GDM1 (cell line): ENCODE data around the gene LRRC75A.
"Not testable (repeated sequence)": the region's sequence is repeated elsewhere in the genome, so short reads cannot be mapped to it uniquely, and the experiment has no call there.

Experiments used
- DNase-seq: peaks from one replicate; lab custom pipeline; 2025; lab: John Stamatoyannopoulos, UW

Gene LRRC75A

DNA sequence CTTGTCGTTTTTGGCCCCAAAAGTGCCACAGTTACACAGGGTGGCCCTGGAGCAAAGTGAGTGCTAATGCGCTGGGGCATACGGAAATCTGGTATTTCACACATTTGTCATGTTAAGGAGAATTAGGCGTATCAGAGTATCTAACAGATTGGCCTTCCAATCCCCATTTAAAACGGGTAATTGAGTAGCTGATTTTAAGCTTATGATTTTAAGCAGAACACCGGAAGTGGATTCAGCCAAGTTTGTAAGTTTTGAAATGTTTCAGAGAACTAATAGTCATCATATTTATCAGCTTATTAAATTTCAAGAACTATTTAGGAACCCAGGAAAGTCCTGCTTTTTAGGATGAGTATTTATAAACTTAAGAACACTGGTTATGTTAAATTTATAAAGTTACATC is 19.5 kb downstream of the LRRC75A start:
- DNase-seq, result no peak

DNA sequence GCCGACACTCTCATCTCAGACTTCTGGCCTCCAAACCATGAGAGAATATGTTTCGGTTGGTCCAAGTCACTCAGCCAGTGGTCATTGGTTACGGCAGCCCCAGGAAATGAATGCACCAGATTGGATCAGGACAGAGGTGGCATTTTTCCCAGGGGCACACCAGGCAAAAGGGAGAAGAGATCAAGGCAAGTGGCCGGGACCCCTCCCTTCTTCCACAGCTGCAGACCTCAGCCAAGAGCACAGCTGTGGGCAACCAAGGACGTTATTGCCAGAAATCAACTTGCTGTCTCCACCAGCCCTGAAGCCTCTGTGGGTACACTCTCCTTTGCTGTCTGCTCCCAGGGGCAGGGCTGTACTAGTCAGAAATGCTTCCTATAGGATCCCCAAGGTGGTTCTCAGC is 20.7 kb downstream of the LRRC75A start:
- DNase-seq, result no peak

DNA sequence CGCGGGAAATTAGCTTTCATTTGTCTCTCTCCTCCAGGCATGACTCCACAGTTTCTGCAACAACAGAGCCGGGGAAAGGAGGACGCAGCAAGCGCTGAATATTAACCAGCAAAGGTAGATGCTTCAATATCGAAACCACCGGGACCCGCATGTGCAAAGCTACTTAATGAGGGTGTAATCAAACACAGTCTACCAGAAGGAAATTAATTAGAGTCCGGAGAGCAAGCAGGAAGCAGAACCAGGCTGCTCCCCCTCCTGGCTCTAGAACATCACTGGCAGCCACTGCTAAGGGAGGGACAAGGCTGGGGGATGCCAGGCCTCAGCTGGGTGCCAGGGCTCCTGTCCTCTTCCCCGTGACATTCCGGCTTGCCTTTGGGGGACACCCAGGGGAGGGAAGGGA is 21.7 kb downstream of the LRRC75A start:
- DNase-seq, result no peak

DNA sequence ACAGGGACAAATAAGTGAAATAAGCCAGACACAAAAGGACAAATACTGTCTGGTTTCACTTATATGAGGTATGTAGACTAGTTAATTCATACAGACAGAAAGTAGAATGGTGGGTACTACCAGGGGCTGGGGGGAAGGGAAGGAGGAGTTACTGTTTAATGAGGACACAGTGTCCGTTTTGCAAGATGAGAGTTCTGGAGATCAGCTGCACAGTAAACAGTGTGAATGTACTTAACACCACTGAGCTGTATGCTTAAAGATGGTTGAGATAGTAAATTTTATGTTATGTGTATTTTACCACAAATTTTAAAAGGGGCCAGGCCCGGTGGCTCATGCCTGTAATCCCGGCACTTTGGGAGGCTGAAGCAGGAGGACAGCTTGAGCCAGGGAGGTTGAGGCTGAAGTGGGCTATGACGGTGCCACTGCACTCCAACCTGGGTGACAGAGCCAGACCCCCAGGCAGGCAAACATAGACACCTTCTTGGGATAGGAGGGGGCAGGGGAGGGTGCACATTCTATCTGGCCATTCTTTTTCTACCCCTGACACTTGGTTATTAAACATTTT is 23.5 kb downstream of the LRRC75A start:
- DNase-seq, result no peak

DNA sequence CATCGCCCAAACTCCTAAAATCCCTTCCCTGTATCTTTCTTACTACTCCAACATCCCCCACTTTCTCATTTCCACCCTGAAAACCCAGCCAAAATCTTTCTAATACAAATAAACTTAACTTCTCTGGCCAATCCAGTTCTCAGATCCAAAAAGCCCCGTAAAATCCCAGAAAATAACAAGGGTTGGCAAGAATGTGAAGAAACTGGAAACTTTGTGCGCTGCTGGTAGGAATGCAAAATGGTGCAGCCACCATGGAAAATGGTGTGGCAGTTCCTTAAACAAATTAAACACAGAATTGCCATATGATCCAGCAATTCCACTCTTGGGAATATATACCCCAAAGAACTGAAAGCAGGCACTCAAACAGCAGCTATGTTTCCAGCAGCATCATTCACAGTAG is 24.1 kb downstream of the LRRC75A start:
- no peak for DNase-seq

DNA sequence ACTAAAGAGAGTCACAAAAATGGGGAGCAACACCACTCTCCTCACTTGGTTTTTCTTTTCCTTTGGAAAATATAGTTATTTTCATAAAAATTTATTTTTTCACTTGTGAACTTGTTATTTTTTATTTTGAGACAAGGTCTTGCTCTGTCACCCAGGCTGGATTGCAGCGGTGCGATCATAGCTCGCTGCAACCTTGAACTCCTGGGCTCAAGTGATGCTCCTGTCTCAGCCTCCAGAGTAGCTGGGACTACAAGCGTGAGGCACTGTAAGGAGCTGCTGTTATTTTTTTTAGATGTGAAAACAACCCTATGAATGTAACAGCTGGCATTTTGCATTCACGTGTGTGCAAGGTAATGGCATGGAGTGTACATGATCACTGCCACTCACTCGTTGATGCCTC is 24.9 kb downstream of the LRRC75A start:
- no peak for DNase-seq

DNA sequence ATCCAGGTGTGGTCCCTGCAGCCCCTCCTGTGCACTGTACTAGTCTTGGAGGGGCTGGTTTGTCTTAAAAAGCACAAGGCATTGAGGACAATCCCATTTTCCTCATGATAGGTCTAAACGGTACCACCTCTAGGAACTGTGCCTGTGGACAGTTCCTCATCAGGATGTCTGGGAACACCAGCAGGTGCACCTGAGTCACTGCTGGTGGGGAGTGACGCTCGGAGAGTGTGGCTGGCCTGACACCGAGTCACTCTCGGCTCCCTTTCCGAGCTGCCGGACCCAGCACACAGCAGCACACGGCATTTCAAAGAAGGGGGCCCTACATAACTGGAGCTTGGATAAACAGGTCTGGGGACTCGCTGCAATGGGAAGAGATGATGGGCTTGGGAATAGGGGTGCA is 25.6 kb downstream of the LRRC75A start:
- DNase-seq, result no peak

DNA sequence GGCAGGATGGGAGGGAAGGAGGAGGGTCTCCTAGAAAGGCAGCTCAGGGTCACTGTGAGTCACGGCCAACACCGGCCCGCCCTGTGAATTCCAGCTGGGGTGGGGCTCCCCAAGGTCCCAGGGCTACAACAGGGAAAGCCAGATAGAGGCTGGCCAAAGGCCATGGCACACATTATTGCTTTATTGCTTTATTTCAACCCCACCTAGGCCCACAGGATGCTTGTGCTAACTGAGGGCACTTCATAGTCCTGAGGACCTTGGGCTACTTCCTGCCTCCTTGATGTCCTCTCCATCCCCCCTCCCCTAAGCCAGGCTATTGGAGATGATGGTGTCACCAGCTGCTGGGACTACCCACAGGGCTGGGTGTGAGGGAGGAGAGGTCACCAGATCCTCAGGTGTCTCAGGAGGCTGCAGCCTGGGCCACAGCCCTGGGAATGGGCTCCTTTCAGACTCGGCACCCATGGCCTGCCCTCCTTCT is 26.1 kb downstream of the LRRC75A start:
- no peak for DNase-seq

DNA sequence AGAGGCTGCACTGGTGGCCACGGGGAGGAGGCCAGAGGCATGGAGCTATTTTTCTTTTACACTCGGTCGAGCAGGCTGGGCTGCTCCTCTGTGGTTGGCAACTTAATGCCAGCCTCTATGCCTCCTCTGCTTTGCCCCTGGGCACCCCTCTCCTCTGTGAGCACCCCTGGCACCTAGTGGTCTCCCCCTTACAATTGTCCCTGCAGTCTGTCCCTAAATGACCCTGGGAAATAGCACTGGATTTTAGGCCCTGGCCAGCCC is 27.0 kb downstream of the LRRC75A start:
- no peak for DNase-seq

DNA sequence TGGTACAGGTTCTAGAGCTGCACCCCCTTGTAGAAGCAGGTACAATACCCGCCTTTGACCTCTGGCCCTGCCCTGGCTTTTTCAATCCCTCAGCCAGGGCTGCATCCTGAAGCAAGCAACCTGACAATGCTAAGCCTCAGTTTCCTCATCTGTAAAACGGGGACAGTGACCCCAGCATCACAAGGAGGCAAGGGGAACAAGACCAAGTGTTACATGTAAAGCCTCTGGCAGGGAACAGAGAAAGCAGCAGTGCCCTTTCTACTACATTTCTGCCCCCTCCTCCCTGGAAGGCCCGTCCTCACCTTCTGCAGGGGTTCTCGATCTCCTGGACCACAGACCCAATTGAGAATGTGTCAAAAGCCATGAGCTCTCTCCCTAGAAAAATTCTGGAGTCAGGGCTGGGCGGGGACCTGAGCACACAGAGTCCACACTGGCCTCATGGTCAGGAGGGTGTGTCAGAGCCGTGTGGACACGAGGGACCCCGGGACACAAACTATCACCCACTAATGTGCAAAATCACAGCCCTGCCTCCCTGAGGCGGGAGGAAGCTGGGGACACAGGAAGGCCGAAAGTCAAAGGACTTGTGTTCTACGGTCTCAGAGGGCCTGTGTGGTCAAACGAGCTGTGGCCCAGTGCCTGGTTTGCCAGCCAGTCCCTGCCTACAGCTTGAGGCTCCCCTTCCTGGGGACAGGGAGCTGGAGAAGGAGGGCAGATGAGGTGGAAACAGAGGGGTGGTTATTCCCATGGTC is 27.5 kb downstream of the LRRC75A start:
- DNase-seq, result no peak

DNA sequence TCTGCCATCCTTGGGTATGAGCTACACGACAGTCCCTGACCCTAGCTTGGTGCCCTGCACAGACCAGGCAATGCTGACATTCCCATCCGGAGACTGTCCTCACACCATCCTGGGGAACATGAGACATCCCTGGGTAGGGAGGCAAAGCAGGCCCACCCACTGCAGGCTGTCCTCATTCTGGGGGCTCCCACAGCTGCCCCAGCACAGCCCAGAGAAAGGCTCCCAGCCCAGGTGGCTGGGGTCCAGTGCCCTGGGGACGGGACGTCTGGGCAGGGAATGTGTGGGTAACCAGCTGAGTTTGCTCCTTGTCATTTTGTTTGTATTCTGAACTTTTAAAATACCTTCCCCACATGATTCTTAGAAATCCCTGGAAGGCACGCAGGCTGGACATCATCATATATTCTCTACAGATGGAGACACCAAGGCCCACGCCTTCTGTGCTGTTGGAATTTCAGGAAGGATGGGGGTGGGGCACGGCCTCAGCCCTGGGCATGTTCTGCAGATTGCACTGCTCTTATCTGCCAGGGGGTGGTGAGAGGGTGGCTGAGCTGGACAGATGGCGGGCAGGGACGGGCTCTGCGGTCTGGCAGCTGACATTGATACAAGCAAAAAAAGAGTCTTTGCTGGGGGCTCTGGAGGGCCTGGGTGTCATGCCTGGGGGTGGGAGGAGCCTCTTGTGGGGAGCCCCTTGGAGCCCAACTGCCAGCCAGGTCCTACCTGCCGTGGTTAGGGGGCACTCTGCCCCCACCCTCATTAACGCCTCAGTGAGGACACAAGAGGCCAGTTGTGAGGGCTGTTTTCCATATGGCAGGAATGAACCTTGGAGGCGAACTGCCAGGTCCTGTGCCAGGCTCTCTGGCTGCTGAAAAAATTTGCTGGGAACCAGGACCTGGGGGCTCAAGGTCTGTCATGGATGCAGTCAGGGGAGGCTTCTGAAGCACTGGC is 28.4 kb downstream of the LRRC75A start:
- no peak for DNase-seq

DNA sequence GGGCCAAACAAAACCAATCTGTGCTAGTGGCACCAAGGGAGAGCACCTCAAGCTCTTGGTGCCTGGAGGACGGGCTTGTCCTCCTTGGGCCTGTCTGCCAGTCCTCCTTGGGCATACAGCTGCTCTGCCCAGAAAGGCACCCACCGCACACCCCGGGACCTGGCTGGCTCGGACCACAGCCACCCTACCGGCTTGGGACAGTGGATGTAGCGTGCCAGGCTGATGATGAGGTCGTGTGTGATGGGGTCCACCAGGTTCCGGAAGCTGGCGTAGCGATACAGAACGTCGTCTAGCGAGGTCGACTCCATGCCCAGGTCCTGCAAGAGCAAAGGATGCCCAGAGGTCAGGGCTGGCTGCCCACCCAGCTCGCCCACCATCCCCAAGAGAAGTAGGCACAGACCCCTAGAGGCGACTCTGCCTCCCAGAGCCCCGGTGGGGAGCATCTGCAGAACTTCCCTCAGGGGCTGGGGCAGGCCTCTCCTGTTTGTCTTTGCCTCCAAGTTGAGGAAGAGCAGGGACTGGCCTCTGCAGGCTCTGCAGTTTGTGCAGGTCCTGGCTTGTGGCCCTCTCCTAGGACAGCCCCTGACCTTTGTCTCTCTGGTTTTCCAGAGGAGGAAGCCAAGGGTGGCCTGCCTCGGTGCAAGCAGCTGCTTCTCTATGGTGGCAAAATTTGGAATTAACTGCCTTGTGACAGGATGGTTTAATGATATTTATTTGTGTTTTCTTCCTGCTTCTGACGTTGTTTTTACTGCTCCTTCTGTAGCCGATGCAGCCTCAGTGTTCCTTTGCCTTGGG is 29.7 kb downstream of the LRRC75A start:
- no peak for DNase-seq

DNA sequence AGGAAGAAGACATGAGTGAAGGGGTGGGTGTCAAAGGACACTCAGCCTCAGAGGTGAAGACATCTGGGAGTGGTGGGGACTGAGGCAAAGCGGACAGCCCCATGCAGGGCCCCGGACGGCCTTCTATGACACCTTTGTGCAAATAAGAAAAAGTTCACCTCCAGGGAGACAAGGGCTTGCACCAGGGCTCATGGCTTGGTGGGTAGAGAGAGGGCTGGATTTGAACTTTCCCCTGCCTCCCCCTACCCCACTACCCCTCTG is 30.5 kb downstream of the LRRC75A start:
- no peak for DNase-seq

DNA sequence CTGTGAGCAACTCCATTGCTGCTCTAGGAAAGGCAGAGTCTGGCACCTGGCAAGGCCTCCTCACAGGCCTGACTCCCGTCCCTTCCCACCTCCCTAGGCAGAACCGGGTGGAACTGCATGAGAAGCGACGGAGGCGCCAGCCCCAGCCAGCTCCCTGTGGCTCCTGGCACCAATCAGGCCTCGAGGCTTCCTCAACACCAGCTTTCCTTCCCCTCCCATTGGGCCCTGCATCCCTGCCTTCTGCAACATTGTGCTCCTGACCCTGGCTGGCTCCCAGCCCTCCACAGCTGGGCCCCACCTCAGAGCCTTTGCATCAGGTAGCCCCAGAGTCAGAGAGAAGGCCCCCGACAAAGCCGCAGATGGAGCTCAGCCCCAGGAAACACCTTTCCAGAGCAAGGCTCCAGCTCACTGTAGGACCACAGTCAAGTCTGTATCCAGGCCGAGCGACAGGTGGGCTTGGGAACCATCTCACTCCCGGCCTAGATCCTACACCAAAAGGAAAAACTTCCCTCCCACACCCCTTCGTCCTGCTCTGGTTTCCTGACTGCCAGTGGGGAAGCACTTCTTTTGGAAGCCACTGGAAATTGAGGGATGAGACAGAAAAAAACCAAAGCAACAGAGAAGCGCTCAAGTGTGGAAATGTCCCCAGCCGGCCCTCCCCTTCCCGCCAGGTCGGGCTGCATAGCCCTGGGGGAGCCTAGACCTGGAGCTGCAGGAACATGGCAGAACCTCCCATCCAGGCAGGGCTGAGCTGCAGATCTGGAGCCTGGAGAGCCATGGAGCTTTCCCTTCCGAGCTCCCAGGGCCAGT is 31.0 kb downstream of the LRRC75A start:
- no peak for DNase-seq

DNA sequence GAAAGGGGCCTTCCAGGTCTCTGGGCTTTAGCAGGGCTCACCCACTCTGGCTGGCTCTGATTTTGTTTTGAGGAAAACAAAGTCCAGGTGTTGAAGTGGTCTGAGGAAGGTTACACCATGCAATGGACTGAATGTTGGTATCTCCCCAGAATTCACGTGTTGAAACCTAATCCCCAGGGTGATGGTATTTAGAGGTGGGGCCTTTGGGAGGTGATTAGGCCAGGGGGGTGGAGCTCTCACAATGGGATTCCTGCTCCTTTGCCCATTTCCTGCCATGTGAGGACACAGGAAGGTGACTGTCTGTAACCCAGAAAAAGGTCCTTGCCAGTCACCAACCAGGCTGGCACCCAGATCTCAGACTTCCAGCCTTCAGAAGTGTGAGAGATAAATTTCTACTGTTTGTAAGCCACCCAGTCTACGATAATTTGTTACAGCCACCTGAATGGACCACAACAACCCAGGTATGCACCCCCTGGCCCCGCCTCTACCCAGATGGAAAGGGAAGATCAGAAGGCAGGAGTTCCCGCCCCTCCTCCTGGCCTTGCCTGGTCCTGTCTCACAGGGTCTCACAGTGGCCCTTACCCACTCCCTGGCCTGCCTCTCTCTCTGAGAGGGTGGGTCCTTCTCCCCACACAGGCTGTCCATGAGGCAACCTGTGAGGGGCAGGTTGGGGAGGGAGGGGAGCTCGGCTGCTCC is 32.0 kb downstream of the LRRC75A start:
- DNase-seq, result no peak

DNA sequence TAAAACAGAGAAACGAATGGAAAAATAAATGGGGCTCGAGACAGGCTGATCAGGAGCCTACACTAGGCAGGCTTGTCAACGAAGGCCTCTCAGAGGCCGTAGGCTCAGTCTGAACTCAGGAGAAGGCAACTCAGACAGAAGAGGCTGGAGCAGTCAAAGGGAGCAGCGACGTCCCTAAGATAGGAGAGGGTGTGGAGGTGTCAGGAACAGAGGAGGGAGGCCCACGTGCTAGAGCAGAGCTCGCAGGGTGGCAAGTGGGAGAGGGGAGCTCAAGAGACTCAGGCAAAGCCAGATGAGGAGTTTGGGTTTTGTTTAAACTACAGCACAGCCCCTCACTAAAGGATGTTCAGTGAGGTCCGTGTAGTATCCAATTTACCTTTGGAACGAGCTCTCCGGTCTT is 32.7 kb downstream of the LRRC75A start:
- no peak for DNase-seq

DNA sequence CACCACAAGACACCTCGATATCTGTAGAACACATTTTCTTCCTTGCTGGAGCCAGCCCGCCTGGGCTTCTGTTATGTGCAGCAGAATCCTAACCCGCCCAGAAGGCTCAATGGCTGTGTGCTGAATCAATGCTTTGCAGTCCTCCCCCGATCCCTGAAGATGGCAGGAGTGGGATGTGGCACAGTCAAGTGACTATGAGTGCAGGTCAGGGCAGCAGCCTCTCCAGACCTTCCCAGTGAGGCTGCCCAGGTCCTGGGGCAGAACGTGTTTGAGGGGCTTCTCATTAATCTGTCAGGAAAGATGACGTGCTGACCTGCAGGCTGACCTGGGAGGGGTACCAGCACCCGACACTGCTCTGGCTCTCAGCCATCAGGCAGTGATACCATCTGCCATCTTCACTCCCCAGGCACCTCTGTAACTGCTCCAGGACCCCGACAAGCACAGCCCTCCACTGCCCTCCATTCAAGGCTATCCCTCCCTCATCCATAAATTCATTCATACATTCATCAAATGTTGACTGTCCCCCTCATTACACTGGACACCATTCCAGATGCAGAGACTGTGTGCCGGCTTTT is 35.2 kb downstream of the LRRC75A start:
- no peak for DNase-seq

DNA sequence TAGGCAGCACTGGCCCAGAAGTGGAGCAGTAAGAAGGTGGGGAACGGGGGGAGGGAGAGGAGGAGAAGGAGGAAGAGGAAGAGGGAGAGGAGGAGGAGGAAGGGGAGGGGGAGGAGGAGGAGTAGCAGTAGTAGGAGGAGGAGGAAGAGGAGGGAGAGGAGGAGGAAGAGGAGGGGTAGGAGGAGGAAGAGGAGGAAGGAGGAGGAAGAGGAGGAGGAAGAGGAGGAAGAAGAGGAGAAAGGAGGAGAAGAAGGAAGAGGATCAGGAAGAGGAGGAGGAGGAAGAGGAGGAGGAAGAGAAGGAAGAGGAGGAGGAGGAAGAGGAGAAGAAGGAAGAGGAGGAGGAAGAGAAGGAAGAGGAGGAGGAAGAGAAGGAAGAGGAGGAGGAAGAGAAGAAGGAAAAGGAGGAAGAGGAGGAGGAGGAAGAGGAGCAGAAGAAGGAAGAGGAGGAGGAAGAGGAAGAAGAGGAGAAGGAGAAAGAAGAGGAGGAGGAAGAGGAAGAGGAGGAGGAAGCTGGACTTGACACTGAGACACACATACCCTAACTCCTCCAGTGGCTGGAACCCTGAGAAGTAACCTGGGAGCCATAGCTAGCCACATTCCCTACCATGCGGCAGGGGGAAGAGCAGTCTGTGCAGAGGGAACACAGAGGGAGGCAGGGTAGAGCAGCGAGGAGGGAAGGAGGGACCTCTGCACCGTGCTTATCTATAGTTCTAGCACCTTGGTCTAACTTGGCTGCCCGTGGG is 35.8 kb downstream of the LRRC75A start:
- no peak for DNase-seq

DNA sequence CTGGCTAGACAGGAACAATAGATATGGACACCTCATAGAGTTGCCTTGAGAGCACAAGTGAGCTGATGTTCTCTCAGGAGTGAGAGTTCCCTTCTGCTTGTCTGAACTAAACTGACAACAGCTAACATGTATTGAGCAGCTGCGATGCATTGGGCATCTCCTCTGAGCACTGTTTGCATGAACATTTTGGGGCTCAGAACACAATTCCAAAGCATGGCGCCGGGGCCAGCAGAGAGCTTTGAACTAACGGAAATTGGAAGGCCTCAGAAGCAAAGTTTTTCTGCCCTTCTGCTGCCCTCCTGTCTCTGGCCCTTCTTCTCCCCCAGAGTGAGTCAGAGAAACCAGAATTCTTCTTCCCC is 38.5 kb downstream of the LRRC75A start:
- DNase-seq, result no peak

DNA sequence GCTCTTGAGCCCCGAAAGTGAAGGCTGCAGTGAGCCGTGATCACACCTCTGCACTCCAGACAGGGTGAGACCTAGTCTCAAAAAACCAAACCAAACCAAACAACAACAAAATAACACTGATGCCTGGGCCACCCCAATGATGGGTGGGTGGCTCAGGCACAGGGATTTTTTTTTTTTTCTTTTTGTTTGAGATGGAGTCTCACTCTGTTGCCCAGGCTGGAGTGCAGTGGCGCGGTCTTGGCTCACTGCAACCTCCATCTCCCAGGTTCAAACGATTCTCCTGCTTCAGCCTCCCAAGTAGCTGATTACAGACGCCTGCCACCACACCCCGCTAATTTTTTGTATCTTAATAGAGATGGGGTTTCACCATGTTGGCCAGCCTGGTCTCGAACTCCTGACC is 39.7 kb downstream of the LRRC75A start:
- not testable (repeated sequence) for DNase-seq
